GM19467 (cell line): ENCODE results near the gene SLC7A7.
"Not testable (repeated sequence)": the region's sequence is repeated elsewhere in the genome, so short reads cannot be mapped to it uniquely, and the experiment has no call there.

Experiments
- ATAC-seq: cut with Tn5 transposase; IDR thresholded peaks from one replicate; pipeline ENCODE4 v1.9.1; 2021; ENCODE audit warnings: mild to moderate bottlenecking, moderate library complexity; ENCODE audit not compliant: unreplicated experiment

The SLC7A7 gene

DNA sequence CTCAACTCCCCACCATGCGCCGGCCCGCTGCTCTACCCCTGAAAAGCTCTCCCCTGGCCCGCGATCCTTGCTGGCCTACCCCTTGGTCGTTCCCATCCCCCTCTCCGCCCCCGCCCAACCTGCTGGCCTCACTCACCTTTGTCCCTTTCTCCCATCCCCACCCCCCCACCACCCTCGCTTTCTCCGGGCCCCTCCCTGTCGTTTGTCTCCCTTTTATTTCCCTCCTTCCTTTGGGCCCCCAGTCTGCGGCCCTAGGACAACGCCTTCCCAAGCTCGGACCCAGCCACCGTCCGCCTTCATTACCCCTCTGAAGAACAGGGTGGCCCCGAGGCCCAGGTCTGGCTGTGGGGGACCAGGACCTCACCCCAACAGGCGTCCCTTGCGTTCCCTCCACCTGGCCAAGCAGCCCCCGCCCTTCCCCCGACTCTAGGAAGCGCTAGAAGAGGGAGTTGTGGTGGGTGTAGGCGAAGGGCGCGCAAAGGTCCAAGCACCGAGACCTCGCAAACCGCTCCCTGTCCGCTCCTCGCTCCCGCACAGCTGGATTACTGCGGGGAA, 6.9 kb upstream of the SLC7A7 start:
- ATAC-seq, result no peak

DNA sequence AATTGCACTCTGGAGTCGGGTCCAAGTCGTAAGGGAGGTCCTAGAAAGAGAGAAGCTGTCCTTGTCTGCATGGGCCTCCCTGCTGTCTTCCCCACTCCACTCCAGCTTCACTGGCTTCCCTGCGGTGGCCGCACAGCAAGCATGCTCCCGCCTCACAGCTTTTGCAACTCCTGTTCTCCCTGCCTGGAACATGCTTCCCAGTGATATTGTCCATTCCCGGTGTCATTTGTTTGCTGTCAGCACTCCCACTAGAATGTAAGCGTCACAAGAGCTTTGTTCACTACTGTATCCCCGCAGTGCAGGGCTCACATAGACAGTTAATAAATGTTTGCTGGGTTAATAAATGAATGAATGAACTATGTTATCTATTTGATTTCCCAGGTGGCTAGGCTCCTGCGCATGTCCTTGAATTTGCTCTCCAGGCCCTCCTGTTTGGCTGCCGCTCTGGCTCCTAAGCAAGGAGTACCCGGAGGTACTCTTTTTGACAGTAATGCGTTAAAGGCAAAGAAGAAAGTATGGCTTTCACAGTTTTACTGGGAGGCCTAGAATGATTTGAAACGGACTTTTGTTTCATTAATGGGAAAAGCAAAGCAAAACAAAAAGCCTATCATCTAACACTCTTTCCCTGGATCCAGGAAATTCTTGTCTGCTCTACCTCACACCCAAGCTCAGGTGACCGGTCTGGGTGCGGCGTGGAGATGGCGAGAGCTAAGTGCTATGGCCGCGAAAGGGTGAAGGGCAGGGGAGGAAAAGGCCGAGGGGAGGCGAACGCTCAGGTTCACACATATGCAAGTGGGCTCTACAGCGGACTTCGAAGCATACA, 6.2 kb upstream of the SLC7A7 start:
- no peak for ATAC-seq

DNA sequence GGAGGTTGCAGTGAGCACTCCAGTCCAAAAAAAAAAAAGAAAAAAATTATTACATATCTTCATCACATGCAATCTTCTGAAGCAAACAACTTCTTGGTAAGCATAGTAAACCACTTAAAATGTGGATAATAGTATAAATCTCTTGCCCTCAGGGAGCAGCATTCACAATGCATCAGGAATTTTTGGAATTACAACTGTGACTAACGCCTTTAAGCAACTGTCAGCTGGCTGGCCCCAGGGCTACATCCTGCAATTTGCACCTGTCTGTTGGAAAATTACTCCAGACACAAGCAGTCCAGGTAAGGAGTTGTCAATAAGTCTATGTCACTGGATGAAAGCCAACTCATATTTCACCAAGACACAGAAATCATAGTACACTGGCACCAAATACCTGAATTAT, 5.5 kb upstream of the SLC7A7 start:
- no peak for ATAC-seq

DNA sequence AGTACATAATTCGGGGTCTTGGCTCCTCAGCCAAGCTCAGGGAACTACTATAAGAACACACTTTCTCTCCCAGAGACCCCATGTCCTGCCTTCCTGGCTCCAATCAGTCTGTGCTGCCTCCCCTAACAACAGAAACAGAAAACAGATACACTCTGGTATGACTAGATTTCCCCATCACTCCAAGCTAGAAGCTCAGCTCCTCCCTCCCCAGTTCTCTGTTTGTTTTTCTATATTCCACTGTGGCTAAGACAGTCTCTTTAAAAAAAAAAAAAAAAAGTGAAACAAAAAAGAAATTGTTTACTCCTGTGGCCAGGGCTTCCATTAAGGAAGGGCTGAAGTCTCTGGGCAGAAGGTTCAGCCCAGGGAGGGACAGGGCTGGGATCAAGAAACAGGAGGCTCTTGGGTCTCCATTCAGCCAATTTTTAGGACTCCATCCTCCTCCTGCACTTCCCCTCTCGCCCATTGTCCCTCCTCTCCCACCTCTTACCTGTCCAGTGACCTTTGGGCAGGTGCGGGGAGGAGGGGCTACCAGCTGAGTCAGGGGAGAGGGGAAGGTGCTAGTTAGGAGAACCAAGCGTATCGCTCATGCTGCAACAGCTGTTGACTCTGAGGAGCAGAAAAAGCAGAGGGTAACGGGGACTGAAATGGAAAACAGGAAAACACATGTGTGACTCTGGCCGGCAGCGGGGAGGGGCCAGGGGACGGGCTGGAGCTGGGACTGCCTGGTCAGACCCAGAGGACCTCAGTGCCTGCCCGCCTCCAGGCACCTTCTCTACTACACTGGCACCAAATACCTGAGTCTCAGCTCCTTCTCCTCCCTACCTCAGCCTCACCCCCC, 4.1 kb upstream of the SLC7A7 start:
- no peak for ATAC-seq

DNA sequence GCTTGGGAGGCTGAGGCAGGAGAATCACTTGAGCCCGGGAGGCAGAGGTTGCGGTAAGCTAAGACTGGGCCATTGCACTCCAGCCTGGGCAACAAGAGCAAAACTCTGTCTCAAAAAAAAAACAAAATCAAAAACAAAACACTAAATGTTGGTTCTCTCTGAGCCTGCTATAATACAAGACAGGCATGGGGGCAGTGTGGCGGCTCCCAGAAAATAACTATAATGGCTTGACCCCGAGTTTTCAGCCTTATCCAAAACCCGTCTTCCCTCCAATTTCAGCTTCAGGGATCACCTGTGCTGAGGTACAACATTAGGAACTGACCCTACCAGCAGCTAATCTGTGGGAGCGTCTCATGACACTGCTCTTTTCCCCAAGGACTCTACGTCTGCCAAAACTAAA, 862 bp downstream of the SLC7A7 start:
- no peak for ATAC-seq

DNA sequence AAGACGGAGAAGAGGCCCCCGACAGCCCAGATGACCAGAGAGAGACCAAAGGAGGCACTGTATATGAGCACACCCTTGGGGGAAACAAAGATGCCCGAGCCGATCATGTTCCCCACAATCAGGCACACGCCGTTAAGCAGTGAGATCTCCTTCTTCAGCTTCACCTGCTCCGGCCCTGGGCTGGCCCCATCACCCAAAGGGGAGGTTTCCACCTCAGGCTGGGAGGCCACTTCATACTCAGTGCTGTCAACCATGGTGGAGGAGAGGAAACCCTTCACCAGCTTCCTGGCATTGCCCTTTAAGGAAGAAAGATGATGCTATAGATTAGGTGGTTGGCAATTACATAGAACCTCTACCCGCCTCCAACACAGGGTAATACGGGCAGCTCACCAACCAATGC, 2.1 kb downstream of the SLC7A7 start:
- no peak for ATAC-seq

DNA sequence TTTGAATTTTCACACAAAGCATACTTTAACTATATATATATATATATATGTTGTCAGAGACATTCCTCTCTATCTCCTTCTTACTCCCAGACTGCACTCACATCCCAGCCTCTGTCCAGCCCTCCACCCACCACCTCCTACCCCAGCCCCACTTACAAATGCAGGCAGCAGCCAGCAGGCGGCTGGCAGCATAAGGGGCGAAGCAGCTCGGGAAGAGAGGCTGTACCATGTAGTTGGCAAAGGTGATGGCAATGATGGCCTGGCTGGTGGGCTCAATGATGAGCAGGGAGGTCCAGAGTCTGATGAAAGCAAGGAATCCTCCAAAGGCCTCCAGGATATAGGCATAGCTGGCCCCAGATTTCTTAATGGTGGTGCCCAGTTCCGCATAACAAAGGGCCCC, 2.5 kb downstream of the SLC7A7 start:
- ATAC-seq, result no peak

DNA sequence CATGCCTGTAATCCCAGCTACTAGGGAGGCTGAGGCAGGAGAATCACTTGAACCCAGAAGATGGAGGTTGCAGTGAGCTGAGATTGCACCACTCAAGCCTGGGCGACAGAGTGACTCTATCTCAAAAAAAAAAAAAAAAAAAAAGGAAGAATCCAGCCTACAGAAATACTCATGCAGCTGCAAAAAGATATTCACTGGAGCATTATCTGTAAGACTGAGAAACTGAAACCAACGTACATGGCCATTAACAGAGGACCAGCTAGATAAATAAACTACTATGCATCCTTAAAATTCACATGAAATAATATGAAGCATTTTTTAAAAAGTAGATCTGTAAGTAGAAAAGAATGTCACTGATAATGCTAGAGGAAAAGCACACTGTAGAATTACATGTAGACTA, 3.5 kb downstream of the SLC7A7 start:
- no peak for ATAC-seq

DNA sequence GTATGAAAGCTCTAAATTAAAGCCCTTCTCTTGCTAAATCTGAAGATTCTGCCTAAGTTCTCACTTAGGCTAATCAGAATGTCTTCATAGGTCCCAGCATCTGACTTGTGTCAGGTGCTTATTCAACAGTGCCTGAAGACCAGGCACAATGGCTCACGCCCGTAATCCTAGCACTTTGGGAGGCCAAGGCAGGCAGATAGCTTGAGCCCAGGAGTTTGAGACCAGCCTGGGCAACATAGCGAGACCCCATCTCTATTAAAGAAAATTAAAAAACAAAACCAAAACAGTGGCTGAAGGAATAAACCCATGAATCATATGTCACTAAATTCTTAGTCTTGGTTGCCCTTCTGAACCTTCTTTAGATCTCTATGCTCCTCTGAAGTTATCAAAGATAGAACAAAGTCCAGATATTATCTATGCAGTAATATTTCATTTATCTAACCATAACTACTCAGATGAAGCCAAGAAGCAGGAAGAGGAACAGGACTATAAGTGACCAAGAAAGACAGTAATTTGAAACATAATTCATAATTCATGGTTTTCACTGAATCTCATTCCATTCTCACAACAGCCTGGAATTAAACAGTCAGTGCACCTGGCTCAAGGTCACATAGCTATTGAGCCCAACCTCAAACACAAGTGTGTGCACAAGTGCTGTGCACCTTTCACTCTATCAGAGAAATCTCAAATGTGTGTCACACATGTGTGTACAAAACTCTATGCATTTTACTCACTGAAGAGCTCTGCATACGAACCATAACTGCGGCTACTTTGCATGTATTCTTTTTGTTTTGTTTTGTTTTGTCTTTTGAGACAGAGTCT, 6.6 kb downstream of the SLC7A7 start:
- no peak for ATAC-seq

DNA sequence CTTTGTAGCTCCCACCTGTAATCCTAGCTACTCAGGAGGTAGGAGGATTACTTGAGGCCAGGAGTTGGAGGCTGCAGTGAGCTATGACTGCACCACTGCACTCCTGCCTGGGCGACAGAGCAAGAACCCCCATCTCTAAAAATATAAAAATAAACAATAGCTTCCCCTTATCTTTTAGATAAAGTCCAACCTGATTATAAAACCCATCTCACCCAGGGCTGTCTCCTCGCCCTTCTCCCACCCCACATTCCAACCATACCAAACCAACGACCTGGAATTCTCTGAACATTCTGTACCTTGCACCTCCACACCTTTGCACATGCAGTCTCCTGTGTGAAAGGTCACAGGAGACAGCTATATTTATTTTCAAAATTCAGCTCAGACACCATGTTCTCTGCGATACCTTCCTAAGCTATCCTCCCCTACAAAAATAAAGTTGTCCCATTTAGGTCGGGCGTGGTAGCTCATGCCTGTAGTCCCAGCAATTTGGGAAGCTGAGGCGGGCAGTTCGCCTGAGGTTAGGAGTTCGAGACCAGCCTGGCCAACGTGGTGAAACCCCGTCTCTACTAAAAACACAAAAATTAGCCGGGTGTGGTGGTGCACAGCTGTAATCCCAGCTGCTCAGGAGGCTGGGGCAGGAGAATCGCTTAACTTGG, 7.7 kb downstream of the SLC7A7 start:
- ATAC-seq, result no peak

DNA sequence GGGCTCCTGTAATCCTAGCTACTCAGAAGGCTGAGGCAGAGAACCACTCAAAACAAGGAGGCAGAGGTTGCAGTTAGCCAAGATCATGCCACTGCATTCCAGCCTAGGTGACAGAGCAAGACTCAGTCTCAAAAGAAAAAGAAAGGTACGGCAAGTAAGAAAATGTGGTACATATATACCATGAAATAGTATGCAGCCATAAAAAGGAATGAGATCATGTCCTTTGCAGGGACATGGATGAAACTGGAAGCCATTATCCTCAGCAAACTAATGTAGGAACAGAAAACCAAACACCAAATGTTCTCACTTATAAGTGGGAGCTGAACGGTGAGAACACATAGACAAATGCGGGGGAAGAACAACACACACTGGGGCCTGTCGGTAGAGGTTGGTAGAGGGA, 10.0 kb downstream of the SLC7A7 start:
- ATAC-seq, result not testable (repeated sequence)

DNA sequence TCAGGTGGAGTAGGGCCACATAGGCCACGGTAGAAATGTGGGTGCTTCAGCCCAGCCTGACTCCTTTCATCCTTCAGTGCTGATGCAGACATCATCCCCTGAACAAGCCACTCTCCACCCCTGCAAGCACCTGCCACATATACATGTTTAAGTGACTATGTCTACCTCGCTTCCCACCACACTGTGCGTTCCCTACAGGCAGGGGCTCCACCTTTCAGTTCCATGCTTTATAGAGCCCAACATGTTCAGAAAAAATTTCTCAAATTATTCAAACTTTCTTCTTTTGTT, 11.6 kb downstream of the SLC7A7 start:
- no peak for ATAC-seq

DNA sequence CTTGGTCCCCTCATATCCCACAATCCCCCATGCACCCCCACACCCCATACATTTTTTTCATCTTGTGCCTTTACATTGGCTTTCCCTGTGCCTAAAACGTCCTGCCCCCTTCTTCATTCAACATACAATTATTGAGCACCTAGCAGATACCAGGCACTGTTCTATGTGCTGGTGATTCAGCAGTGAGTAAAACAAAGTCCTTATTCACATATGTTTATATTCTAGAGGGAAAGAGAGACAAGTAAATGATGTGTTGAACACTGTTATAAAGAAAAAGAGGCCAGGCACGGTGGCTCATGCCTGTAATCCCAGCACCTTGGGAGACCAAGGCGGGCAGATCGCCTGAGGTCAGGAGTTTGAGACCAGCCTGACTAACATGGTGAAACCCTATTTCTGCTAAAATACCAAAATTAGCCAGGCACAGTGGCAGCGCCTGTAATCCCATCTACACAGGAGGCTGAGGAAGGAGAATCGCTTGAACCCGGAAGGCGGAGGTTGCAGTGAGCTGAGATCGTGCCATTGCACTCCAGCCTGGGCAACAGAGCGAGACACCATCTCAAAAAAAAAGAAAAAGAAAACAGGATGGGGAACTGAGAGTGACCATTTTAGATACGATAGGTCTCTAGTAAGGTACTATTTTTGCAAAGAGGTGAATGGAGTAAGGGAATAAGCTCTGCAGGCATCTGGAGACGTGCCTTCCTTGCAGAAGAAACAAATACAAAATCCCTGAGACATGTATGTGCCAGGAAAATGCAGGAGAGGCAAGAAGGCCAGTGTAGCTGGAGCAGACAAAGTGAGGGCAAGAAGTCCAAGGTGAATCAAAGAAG, 12.2 kb downstream of the SLC7A7 start:
- ATAC-seq, result no peak

DNA sequence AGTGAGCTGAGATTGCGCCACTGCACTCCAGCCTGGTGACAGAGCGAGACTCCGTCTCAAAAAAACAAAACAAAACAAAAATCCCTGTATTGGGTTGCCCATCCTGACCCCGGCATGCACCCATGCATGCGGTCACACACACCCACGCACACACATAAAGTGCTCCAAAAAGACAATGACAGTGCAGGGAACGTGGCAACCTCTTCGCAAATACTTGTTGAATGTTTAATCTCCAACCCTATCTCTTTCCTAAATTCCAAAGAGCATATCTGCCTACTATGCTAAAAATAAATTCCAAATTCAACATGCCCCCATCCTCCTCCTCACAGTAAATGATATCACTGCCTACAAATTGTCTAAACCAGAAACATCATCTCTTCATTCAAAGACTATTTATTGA, 13.5 kb downstream of the SLC7A7 start:
- ATAC-seq, result no peak

DNA sequence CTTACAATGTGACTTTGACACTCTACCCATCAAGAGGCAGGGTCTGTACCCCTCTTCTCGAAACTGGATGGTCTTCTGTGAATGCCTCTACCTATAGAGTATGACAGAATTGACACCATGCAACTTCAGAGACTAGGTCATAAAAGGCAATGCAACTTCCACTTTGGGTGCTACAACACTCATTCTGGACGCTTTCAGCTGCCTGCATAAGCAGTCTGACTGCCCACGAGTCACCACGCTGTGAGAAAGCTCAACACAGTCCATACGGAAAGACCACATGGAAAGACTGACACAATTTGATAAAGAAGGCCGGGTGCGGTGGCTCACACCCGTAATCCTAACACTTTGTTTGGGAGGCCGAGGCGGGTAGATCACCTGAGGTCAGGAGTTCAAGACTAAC, 14.9 kb downstream of the SLC7A7 start:
- ATAC-seq, result no peak

DNA sequence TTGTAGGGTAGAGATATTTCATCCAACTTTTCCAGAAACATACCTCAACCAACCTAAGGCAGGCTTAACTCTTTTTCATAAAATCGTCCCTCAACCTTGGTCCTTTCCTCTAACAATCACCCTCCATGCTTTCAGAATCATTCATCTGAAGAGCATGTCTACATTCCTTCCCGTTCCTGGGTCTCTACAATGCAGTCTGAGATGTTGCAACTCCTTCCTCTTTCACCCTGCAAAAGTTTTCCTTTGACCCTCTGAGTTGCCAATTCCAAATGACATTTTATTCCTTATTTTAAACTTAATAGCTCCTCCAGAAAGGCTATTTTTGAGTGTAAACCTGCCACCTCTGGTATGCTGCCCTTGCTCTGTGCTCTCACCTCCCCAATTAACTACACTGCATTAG, 16.7 kb downstream of the SLC7A7 start:
- no peak for ATAC-seq

DNA sequence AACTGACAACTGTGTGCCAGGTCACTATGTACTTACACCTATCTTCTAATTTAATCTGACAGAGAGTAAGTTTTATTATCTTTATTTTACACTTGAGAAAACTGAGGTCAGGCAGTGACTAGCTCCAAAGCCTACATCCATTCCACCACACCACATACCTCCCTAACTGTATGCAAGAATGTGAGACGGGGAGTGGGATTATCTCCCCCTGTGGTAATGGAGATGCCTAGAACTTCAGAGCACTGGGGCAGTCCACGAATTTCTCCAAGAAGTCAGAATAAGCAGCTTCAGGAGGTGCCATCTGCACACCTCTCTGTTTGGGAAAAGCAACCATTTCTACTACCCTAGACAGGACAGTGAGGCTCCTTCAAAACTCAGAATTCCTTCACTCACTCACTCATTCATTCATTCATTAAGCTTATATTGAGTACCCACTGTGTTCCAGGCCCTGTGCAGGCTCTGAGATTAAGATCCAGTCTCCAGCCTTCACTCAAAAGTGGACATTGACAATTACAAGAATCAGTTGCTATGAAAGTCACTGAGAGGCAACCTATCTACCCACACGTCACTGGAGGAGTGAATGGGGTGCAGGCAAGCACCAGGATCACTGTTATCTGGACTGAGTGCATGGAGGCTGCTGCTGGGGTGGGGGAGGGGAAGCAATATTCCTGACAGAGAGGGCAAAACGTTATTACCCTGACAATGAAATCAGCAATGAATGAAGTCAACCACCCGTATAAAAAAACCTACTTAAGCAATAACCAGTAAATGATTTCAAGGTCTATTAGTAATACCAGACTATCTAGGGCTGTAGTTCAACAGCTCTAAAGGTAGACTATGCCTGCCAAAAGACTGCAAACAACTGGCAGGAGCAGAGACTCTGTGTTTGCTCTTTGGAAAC, 18.0 kb downstream of the SLC7A7 start:
- ATAC-seq, result no peak

DNA sequence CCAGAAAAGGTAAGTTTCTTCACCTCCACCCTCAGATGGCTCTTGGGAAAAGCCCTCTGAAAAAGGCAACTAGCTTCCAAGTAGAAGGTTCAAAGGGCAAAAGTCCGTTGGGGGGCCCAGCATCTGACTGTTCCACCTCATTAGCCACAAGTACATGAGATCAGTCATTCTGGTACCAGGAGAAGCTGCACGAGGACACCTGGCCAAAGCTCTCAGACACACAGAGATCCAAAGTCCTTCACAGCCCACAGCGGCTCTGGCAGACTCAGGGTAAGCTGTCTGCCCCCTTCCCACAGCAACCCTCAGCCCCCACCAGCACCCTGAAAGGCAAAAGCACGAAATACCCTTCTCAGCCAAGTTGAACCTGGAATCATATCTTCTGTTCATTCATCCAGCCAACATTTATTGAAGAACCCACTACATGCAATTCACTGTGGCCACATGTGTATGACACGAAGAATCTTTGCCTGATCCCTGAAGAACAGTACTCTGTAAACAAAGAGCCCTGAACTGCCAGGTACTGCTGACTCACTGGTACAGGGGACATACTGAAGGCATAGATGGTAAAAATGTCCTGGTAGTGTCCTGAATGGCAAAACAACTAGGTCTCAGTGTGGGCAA, 19.0 kb downstream of the SLC7A7 start:
- peak; percentile 39 for ATAC-seq
